Activated CD4-positive, alpha-beta T cell treated with anti-CD3 and anti-CD28 coated beads for 4 hours (primary cell): Measurements from ENCODE around the gene RGS5.

Experiments
- DNase-seq, 2 donors: peaks; one replicate each; pipeline ENCODE4 v3.0.0-alpha.2; 2020

The RGS5 gene

DNA sequence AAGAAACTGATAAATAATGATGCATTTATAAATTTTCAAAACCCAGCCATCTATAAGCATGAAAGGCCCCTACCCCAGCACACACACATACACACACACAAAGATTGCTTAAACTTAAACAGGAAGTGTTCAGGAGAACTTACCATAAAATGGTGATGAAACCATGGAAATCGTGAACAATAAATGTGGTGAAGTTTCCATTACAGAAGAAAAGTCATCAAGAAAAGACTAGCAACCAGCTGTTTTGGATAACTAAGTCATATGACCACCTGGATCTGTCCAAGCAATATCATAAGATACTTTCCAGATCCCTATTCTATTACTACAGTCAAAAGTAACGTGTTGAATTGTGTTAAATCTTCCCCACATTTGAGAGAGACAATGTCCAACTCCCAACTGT lies 24.1 kb downstream of the RGS5 start:
- no peak for DNase-seq

GRCh38 chr1:163176797-163177196 lies 25.9 kb downstream of the RGS5 start:
- no peak for DNase-seq

DNA sequence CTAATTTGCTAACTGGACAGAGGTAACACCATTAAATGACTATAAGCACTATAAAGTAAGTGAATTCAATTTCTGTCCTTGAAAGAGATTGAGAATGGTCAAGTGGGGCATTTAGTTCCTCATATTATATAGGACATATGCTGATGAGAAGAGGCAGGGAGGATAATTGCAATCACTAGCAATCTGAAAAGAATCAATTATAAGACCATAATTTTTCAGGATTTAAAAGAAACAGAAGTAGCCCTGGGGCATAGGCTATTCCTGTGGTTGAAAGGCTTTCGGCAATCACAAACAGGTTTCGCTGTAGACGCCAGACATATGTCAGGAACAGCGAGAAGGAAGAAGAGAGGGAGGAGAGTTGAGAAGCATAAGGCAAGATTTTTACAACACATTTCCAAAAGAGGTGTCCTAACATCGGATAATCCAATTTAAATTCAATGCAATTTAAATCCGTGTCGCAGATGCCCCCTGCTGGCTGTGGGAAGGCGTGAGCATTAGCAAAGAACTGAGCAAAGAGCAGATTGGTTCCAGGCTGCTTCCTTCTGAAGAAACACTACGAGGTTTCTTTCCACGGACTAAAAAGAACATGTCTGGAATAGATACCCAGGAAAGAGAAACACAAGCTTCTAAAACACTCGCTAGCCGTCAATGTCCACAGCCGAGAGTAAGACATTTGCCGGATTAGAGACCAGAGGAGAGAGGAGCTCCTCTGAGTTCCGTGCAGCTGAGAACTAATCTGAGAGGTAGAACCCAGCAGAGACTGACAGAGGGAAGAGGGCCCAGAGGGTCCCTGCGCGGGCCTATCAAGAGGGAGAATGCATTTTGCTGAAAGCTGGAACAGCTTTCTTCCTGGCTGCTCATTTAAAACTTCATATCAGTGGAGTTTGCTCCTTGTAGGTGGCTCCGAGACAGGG lies 27.9 kb downstream of the RGS5 start:
- DNase-seq = peak; percentile 2 to 9

GRCh38 chr1:163173121-163173520 lies 29.6 kb downstream of the RGS5 start:
- DNase-seq = no peak

DNA sequence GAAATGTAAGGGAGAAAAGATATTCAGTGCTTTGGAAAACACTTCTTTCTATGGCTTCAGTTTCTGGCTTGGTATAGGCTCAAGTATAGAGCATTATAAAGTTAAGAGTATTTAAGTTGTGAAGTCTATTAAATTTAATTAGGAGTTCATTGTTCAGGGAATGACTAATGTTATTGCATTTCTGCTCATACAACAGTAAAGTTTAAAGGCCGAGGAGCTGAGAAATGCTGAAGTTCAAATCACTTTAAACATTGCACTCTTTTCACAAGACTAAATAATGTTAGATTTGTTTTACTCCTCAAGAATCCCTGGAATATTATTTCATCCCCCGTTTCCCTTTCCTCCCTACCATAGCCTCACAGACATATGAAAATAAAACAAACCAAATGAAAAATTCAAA lies 30.1 kb downstream of the RGS5 start:
- DNase-seq = no peak

GRCh38 chr1:163171826-163172225 lies 30.9 kb downstream of the RGS5 start:
- no peak for DNase-seq

DNA sequence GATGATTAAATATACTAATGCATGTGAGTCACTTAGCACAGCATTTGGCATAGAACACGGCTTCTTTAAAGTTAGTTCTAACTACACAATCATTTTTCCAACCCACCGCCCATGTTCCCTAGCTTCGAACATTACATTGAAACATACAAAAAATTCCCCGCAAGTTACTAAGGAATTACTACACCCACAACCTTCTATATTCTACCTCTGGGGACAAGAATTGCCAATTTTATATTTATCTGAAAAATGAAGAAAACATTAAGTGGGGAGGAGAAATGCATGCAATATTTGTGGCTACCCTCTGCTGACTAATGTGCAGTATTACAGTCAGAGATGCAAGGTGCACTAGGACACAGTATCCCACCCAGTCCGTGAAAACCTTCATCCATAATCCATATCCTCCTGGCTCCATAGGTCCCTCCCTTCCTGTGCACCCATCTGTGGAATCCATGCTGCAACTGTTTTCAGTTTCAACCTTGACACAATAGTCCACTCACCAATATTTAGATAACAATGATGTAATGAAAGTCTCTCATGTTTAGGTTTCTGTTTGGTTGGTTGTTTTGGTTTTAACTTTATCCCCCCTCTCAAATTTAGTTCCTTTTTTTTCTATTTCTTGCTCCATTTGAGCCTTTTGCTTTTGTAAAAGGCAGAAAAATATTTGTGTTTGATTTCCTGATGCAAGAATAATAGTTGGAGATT lies 31.6 kb downstream of the RGS5 start:
- DNase-seq = no peak

DNA sequence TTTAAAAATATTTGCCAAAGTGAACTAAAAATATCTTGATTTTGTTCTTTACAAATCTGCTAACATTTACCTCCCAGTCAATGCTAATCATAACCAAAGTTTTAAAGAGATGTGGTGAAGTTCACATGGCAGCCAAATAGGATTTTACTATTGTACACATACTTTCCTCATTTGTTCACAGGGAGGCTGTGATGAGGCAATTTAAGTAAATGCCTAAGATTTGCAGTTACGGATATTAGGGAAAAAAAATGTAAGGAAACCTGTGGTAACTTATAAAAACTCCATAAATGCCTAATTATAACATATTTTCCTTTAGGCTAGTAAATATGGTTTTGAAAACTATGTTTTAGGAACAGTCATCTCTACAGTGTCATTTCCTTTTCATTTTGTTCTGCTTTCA lies 32.4 kb downstream of the RGS5 start:
- no peak for DNase-seq

GRCh38 chr1:163169553-163169952 lies 33.2 kb downstream of the RGS5 start:
- DNase-seq = no peak

DNA sequence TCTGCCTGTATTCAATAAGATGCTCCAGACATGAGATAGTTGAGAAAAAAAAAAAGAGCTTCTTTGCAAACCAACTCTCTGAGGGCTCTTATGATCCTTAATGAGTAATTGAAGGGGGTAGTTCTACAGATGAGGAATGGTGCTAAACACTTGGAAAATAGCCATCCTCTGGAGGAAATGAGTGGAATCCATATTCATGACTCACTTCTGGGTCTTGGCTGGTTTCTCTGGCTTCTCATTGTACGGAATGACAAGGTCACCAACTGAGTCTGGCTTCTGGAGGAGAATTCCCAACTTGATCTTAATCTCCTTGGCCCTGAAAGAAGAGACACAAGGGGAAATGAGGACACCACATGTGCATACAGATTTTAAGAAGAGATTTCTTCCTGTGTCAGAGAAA lies 34.7 kb downstream of the RGS5 start:
- no peak for DNase-seq

- no peak for DNase-seq
Measured at GRCh38 chr1:163166886-163167555, 35.7 kb downstream of the RGS5 start.

DNA sequence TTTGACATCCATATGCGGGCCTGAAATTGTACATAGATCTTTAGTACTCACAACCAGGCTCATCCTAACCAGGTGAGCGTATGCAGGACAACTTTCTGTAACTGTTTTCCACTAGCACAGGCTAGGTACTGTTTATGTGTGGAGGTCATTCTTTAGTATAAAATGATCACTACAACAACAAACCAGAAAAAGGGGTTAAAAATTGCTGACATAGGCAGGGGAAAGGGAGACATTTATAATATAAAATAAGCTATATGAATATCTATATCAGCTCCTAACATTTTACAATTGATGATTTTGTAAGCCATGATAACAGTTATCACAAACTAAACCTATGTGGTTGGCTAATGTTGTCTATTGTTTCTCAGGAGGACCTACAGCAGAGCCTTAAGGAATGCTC lies 37.6 kb downstream of the RGS5 start:
- no peak for DNase-seq

DNA sequence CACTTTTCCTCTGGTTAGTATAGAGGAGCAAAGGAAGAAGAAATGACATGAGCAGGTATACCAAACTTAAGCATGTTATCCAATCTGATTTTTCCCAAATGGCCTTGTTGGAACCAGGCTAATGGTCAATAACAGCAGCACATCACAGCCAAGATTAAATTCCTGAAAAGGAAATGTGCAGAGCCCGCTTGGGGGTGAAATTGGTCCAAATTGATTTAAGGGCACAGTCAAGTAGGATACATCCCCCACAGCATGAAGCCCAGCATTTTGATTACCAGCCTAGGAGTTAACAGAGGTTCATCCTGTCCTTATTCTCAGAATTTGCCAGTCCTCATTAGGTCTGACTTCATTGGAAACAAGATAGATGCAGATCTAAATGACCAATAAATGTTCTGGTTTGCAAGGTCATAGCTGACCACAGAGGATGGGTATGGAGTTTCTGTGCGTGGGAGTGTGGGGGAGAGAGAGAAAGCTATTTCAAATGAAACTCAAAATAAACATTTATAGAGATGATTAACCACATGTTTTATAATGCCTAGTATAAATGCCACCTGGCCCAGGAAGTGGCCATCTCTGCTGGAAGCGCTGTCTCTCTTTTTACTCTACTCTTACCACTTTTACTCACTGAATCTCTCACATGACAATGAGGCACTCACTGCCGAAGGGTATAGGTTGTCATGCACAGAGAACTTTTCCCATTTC lies 38.7 kb downstream of the RGS5 start:
- no peak for DNase-seq

DNA sequence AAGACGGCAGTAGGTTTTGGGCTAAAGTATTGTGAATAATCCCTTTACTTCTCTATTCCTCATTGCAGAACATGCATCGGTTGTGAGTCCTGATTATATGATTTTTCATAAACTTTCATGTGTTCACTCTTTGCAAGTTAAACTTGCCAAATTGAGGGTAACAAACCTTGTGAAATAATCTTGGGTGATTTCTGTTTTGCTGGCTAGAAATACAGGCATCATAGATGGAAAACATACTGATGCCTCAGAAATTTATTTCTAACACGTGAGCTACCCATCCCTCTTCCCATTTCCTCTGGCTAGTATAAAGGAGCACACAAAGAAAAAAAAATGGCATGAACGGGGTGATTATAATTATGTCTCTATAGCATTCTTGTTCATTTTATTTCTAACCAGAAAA lies 39.6 kb downstream of the RGS5 start:
- DNase-seq = no peak

GRCh38 chr1:163162381-163162914 lies 40.3 kb downstream of the RGS5 start:
- DNase-seq = no peak

GRCh38 chr1:163161841-163162240 lies 40.9 kb downstream of the RGS5 start:
- no peak for DNase-seq

DNA sequence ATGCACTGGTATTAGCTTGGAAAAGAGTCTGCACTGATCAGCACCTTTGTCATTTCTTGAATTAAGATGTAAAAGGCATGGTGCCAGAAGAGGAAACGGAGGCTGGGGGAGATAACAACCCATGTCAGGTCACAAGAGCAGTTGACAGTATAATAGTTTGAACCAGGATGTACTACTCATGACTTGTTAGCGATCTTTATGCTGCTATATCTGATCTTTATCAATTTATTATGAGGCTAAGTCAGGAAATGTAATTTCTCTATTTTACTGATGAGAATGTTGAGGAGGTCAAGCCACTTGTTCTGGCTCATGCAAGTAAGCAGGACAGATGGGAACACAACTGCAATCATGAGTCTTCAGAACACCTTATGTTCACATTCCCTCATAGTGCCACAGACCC lies 41.4 kb downstream of the RGS5 start:
- no peak for DNase-seq

GRCh38 chr1:163155606-163156005 lies 47.1 kb downstream of the RGS5 start:
- no peak for DNase-seq

- DNase-seq = no peak
Measured at GRCh38 chr1:163148911-163149310, 53.8 kb downstream of the RGS5 start.

- DNase-seq = no peak
Measured at GRCh38 chr1:163147019-163147418, 55.7 kb downstream of the RGS5 start.

DNA sequence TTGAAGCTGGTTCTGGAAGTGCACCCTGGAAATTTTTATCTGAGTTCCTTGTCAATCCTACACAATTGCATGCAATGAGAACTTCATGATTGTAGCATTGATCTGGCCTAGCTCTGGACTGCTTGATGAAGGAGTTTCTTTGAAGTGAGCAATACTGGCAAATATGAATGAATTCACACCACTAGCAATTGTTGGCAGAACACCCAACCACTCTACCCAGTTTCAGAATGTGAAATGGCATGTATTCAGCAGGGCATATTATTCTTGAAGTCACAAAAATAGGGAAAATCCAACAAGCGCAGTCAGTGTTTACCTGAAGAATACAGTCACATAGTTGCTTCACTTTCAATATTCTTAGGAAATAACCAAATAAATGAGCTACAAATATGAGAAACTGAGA lies 57.3 kb downstream of the RGS5 start:
- no peak for DNase-seq

DNA sequence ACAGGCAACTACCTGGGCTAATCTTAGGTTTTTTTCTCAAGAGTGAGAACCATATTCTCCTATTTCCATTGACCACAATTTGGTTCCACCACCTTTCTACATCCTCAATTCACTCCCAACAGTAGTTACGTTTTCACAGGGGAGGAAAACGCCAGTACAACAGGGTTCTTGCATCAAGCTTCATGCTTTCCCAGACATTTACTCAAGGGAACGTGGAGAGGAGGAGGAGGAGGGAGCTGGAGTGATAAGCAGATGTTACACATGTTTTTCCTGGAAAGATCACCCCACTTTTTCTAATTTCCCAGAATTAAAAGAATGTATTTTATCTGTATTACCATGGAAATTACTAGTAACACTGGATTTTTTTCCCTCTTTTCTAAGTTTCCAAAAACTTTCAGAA lies 58.3 kb downstream of the RGS5 start:
- no peak for DNase-seq

GRCh38 chr1:163142152-163142551 lies 60.6 kb downstream of the RGS5 start:
- no peak for DNase-seq
